ENCODE data around the gene STAC3.

Gene STAC3

GRCh38 chr12:57254506-57255280, 3.7 kb upstream of the STAC3 start:
- DNase-seq, result no peak

GRCh38 chr12:57250541-57250940, 446 bp downstream of the STAC3 start:
- no peak for DNase-seq

GRCh38 chr12:57248934-57249742, 1.8 kb downstream of the STAC3 start:
- no peak for DNase-seq

GRCh38 chr12:57247041-57247440, 3.9 kb downstream of the STAC3 start:
- DNase-seq, result no peak

GRCh38 chr12:57244312-57244696, 6.7 kb downstream of the STAC3 start:
- no peak for DNase-seq

GRCh38 chr12:57243521-57244311, 7.3 kb downstream of the STAC3 start:
- DNase-seq, result peak; percentile 83

- DNase-seq, result peak; percentile 73
These were observed 8.1 kb downstream of the STAC3 start for GRCh38 chr12:57242691-57243454.

GRCh38 chr12:57242329-57242690, 8.7 kb downstream of the STAC3 start:
- no peak for DNase-seq

- DNase-seq, result no peak
These were observed 9.3 kb downstream of the STAC3 start for GRCh38 chr12:57241402-57242310.

GRCh38 chr12:57240926-57241401, 10.0 kb downstream of the STAC3 start:
- no peak for DNase-seq

- peak; percentile 83 for DNase-seq
These were observed 10.7 kb downstream of the STAC3 start for GRCh38 chr12:57240066-57240921.

GRCh38 chr12:57239587-57240065, 11.4 kb downstream of the STAC3 start:
- no peak for DNase-seq

GRCh38 chr12:57238854-57239554, 12.0 kb downstream of the STAC3 start:
- DNase-seq, result peak; percentile 87

- DNase-seq, result no peak
These were observed 12.8 kb downstream of the STAC3 start for GRCh38 chr12:57237932-57238853.

GRCh38 chr12:57237596-57237931, 13.4 kb downstream of the STAC3 start:
- no peak for DNase-seq

- DNase-seq, result no peak
These were observed 13.9 kb downstream of the STAC3 start for GRCh38 chr12:57236925-57237595.

- no peak for DNase-seq
These were observed 14.6 kb downstream of the STAC3 start for GRCh38 chr12:57236201-57236924.

All from activated CD8-positive, alpha-beta memory T cell treated with anti-CD3 and anti-CD28 coated beads, Interleukin-2, amount 50 U/mL, for 4 hours (primary cell).